HL-60 (cell line): Measurements from ENCODE around the gene ADAMTS2.

Source experiments
- GABPA ChIP-seq: IDR thresholded peaks from 2 replicates; pipeline ENCODE4 v1.6.1; 2012; ENCODE audit warnings: low read depth
- POLR2AphosphoS5 ChIP-seq: IDR thresholded peaks from 2 replicates; pipeline ENCODE4 v1.6.1; 2012; ENCODE audit warnings: low read depth
- SPI1 ChIP-seq: IDR thresholded peaks from 2 replicates; pipeline ENCODE4 v1.6.1; 2012; ENCODE audit warnings: low read depth, mild to moderate bottlenecking, borderline replicate concordance
- TF ChIP-seq, protein P1 (sequence below): IDR thresholded peaks from one replicate; pipeline ENCODE4 v1.5.1; 2011; ENCODE audit warnings: low read length, control low read depth, inconsistent platforms; ENCODE audit not compliant: insufficient read depth
- TF ChIP-seq, protein P2 (sequence below): IDR thresholded peaks from 2 replicates; pipeline ENCODE4 v1.6.1; 2012; ENCODE audit warnings: low read depth; ENCODE audit not compliant: insufficient replicate concordance

DNA sequence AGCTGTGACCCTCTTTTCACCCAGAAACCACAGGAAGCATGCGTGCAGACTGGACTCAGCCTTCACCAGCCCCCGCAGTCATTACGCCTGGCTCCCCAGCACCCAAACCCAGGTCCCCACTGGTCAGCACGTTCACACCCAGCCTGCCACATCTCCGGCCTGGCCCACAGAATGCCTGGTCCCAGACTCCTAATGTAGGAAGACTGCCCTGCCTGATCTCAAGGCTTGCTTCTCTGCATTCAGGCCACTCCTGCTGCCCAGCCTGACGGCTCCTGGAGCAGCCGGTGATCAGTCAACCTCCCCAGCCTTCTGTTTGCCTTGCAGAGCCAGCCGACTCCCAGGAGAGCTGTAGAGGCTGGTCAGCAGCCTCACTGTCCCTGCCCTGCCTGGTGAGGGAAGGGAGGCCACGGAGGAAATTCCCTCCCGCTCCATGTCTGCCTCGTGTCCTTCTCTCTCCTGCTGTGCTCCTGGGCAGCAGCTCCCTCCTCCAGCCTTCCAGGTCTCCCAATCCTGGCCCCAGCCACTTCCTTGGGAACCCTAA lies 25.4 kb downstream of the ADAMTS2 start:
- TF ChIP-seq, protein P1, sequence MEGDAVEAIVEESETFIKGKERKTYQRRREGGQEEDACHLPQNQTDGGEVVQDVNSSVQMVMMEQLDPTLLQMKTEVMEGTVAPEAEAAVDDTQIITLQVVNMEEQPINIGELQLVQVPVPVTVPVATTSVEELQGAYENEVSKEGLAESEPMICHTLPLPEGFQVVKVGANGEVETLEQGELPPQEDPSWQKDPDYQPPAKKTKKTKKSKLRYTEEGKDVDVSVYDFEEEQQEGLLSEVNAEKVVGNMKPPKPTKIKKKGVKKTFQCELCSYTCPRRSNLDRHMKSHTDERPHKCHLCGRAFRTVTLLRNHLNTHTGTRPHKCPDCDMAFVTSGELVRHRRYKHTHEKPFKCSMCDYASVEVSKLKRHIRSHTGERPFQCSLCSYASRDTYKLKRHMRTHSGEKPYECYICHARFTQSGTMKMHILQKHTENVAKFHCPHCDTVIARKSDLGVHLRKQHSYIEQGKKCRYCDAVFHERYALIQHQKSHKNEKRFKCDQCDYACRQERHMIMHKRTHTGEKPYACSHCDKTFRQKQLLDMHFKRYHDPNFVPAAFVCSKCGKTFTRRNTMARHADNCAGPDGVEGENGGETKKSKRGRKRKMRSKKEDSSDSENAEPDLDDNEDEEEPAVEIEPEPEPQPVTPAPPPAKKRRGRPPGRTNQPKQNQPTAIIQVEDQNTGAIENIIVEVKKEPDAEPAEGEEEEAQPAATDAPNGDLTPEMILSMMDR = no peak
- TF ChIP-seq GABPA = no peak
- TF ChIP-seq POLR2AphosphoS5 = no peak
- TF ChIP-seq, protein P2, sequence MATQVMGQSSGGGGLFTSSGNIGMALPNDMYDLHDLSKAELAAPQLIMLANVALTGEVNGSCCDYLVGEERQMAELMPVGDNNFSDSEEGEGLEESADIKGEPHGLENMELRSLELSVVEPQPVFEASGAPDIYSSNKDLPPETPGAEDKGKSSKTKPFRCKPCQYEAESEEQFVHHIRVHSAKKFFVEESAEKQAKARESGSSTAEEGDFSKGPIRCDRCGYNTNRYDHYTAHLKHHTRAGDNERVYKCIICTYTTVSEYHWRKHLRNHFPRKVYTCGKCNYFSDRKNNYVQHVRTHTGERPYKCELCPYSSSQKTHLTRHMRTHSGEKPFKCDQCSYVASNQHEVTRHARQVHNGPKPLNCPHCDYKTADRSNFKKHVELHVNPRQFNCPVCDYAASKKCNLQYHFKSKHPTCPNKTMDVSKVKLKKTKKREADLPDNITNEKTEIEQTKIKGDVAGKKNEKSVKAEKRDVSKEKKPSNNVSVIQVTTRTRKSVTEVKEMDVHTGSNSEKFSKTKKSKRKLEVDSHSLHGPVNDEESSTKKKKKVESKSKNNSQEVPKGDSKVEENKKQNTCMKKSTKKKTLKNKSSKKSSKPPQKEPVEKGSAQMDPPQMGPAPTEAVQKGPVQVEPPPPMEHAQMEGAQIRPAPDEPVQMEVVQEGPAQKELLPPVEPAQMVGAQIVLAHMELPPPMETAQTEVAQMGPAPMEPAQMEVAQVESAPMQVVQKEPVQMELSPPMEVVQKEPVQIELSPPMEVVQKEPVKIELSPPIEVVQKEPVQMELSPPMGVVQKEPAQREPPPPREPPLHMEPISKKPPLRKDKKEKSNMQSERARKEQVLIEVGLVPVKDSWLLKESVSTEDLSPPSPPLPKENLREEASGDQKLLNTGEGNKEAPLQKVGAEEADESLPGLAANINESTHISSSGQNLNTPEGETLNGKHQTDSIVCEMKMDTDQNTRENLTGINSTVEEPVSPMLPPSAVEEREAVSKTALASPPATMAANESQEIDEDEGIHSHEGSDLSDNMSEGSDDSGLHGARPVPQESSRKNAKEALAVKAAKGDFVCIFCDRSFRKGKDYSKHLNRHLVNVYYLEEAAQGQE = no peak
- no peak for TF ChIP-seq SPI1
